Left lobe of liver (tissue), 2 donors: ENCODE results near the gene PCDHGA6. TPM values are rescaled to one million over a fixed set of nuclear protein-coding genes. Genes with fewer than 3 reads are reported as not detected.
"Not testable (repeated sequence)": the region's sequence is repeated elsewhere in the genome, so short reads cannot be mapped to it uniquely, and the experiment has no call there.

Experiments used
- ATAC-seq: fragments of 200-7000 bp; cut with Tn5 transposase; one replicate; pipeline ENCODE4 v1.9.1; 2020; ENCODE audit warnings: mild to moderate bottlenecking, moderate library complexity
- DNase-seq: peaks from one replicate; pipeline ENCODE4 v3.0.0-alpha.2; 2020; ENCODE audit warnings: low spot score
- total RNA-seq: library from RNA; stranded (reverse); gene quantifications from one replicate; pipeline ENCODE4 v1.2.1, GENCODE V29; 2021
- donor health status: DM: no; HTN: no; CAD: no; lungs with moderate emphysema.
- donor health status: DM: no; HTN: yes; CAD: no.

Gene PCDHGA6
- total RNA-seq, 1 donor from 2014 or later, result 0.68 TPM

DNA sequence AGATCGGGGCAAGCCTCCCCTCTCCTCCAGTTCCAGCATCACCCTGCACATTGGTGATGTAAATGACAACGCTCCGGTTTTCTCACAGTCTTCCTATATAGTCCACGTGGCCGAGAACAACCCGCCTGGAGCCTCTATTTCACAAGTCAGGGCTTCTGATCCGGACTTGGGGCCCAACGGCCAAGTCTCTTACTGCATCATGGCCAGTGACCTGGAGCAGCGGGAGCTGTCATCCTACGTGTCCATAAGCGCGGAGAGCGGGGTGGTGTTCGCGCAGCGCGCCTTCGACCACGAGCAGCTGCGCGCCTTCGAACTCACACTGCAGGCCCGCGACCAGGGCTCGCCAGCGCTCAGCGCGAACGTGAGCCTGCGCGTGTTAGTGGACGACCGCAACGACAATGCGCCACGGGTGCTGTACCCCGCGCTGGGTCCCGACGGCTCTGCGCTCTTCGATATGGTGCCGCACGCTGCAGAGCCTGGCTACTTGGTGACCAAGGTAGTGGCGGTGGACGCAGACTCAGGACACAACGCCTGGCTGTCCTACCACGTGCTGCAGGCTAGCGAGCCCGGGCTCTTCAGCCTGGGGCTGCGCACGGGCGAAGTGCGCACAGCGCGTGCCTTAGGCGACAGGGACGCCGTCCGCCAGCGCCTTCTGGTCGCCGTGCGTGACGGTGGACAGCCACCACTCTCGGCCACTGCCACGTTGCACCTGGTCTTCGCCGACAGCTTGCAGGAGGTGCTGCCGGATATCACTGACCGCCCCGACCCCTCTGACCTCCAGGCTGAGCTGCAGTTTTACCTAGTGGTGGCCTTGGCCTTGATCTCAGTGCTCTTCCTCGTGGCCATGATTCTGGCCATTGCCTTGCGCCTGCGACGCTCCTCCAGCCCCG, 15.7 kb downstream of the PCDHGA6 start:
- no peak for DNase-seq
- no peak for ATAC-seq

DNA sequence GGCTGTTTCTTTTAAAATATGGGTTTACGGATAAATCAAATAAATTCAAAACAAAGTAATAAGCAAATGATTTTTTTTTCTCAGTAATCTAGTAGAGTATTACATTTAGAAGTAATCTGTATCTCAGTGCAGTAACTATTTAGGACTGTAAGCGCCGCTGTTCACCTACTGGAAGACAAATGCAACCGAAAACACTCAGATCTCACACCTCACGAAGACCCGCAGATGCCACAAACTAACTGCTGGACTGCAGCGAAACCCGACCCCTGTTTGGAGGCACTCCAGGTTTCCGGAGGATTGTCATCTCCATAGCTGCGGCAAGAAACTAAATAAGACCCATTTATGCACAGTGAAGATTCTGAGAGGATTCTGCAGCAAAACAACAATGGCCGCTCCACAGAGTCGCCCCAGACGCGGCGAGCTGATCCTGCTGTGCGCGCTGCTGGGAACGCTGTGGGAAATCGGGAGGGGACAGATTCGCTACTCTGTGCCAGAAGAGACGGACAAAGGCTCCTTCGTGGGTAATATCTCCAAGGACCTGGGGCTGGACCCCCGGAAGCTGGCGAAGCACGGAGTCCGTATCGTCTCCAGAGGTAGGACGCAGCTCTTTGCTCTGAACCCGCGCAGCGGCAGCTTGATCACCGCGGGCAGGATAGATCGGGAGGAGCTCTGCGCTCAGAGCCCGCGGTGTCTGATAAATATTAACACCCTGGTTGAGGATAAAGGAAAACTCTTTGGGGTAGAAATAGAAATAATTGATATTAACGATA, 18.9 kb downstream of the PCDHGA6 start, which contains the start of gene PCDHGA8:
TSS of gene PCDHGA8 (plus strand) at position 205 of the 770 bp plus-strand sequence. CDS start at position 386, 181 bp downstream.
- DNase-seq, result no peak
- no peak for ATAC-seq

DNA sequence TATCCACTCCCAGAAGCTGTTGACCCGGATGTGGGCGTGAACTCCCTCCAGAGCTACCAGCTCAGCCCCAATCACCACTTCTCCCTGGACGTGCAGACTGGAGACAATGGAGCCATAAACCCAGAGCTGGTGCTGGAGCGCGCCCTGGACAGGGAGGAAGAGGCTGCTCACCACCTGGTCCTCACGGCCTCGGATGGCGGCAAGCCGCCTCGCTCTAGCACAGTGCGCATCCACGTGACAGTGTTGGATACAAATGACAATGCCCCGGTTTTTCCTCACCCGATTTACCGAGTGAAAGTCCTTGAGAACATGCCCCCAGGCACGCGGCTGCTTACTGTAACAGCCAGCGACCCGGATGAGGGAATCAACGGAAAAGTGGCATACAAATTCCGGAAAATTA, 19.6 kb downstream of the PCDHGA6 start:
- DNase-seq, result no peak
- ATAC-seq, result no peak

DNA sequence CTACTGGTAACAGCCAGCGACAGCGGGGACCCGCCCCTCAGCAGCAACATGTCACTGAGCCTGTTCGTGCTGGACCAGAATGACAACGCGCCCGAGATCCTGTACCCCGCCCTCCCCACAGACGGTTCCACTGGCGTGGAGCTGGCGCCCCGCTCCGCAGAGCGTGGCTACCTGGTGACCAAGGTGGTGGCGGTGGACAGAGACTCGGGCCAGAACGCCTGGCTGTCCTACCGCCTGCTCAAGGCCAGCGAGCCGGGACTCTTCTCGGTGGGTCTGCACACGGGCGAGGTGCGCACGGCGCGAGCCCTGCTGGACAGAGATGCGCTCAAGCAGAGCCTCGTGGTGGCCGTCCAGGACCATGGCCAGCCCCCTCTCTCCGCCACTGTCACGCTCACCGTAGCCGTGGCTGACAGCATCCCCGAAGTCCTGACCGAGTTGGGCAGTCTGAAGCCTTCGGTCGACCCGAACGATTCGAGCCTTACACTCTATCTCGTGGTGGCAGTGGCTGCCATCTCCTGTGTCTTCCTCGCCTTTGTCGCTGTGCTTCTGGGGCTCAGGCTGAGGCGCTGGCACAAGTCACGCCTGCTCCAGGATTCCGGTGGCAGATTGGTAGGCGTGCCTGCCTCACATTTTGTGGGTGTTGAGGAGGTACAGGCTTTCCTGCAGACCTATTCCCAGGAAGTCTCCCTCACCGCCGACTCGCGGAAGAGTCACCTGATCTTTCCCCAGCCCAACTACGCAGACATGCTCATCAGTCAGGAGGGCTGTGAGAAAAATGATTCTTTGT, 20.9 kb downstream of the PCDHGA6 start:
- not testable (repeated sequence) for DNase-seq, ATAC-seq

DNA sequence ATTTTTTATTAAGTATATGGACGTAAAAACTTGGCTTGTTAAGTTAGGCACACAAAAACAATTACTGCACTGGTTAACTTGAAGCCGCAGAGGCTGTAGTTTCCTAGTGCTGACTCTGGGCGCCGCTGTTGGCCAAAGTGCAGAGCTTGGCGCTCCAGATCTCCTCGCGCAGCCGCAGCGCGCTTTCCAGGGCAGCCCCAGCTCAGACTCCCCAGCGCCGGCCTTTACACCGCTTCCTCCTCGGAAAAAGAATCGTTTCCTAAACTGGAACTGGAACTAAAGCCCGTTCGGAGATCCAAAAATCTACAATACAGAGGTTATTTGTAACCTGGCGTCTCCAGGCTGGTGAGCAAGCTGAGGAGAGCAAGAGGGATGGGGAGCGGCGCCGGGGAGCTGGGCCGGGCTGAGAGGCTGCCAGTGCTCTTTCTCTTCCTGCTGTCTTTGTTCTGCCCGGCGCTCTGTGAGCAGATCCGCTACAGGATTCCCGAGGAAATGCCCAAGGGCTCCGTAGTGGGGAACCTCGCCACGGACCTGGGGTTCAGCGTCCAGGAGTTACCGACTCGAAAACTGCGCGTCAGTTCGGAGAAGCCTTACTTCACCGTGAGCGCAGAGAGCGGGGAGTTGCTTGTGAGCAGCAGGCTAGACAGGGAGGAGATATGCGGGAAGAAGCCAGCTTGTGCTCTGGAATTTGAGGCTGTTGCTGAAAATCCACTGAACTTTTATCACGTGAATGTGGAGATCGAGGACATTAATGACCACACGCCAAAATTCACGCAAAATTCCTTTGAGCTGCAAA, 24.3 kb downstream of the PCDHGA6 start, which contains the start of gene PCDHGB5:
TSS of gene PCDHGB5 (plus strand) at position 192 of the 796 bp plus-strand sequence. CDS start at position 373, 181 bp downstream.
- peak; percentile 99 for ATAC-seq
- peak; percentile 64 for DNase-seq

DNA sequence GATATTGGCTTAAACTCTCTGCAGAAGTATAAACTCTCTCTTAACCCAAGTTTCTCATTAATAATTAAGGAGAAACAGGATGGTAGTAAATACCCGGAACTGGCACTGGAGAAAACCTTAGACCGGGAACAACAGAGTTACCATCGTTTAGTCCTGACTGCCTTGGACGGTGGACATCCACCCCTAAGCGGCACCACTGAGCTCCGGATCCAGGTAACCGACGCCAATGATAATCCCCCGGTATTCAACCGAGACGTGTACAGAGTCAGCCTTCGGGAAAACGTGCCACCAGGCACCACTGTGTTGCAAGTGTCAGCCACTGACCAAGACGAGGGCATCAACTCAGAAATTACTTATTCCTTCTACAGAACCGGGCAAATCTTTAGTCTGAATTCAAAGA, 24.9 kb downstream of the PCDHGA6 start:
- DNase-seq (no peak), ATAC-seq (no peak)

DNA sequence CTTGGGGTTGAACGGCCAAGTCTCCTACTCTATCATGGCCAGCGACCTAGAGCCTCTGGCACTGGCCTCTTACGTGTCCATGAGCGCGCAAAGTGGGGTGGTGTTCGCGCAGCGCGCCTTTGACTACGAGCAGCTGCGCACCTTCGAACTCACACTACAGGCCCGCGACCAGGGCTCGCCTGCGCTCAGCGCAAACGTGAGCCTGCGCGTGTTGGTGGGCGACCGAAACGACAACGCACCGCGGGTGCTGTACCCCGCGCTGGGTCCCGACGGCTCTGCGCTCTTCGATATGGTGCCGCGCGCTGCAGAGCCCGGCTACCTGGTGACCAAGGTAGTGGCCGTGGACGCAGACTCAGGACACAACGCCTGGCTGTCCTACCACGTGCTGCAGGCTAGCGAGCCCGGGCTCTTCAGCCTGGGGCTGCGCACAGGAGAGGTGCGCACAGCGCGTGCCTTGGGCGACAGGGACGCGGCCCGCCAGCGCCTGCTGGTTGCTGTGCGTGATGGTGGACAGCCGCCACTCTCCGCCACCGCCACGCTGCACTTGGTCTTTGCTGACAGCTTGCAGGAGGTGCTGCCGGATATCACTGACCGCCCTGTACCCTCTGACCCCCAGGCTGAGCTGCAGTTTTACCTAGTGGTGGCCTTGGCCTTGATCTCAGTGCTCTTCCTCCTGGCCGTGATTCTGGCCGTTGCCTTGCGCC, 26.0 kb downstream of the PCDHGA6 start:
- DNase-seq (no peak), ATAC-seq (no peak)

DNA sequence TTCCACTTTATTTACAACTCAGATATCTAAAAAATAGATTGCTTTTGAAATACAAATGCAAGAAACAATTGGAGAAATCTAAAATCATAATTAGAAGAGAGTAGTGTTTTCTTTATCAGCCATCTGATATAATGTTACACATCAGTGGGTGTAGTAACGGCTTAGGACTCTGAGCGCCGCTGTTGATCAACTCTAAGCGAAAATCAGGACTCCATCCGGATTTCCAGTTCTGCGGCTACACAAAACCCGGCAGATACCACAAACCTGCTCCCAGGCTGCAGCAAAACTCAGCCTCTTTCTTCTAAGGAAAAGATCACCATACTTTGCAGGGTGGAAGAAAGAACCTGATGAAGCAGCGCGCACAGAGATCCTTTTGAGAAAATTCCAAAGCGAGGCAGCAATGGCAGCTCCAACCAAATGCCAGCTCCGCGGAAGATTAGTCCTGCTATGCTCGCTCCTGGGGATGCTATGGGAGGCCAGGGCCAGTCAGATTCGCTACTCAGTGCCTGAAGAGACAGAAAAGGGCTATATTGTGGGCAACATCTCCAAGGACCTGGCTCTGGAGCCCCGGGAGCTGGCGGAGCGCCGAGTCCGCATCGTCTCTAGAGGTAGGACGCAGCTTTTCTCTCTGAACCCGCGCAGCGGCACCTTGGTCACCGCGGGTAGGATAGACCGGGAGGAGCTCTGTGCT, 29.0 kb downstream of the PCDHGA6 start, which contains the start of gene PCDHGA9:
TSS of gene PCDHGA9 (plus strand) at position 226 of the 691 bp plus-strand sequence. CDS start at position 401, 175 bp downstream.
- ATAC-seq (peak; percentile 66), DNase-seq (no peak)

DNA sequence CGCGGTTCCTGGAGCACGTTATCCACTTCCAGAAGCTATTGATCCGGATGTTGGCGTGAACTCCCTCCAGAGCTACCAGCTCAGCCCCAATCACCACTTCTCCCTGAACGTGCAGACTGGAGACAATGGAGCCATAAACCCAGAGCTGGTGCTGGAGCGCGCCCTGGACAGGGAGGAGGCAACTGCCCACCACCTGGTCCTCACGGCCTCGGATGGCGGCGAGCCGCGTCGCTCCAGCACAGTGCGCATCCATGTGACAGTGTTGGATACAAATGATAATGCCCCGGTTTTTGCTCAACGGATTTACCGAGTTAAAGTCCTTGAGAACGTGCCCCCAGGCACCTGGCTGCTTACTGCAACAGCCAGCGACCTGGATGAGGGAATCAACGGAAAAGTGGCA, 29.7 kb downstream of the PCDHGA6 start:
- ATAC-seq (no peak), DNase-seq (no peak)

DNA sequence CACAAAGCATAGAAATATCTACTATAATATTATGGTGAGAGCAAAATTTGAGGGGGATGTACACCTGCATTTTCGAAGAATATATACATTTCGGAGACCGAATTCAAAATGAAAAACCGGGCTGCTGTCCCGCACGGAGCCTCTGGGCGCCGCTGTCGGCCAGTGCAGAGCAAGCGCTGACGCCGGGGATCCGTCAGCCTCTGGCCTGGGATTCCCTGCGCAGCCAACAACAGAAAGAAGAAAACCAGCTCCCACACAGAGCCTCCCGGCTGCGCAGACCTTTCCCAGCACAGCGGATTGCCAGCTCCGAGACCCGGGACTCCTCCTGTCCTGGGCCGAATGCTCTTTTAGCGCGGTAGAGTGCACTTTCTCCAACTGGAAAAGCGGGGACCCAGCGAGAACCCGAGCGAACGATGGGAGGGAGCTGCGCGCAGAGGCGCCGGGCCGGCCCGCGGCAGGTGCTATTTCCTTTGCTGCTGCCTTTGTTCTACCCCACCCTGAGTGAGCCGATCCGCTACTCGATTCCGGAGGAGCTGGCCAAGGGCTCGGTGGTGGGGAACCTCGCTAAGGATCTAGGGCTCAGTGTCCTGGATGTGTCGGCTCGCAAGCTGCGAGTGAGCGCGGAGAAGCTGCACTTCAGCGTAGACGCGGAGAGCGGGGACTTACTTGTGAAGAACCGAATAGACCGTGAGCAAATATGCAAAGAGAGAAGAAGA, 34.3 kb downstream of the PCDHGA6 start, which contains the start of gene PCDHGB6:
TSS of gene PCDHGB6 (plus strand) at position 232 of the 716 bp plus-strand sequence. CDS start at position 414, 182 bp downstream.
- peak; percentile 94 for ATAC-seq

DNA sequence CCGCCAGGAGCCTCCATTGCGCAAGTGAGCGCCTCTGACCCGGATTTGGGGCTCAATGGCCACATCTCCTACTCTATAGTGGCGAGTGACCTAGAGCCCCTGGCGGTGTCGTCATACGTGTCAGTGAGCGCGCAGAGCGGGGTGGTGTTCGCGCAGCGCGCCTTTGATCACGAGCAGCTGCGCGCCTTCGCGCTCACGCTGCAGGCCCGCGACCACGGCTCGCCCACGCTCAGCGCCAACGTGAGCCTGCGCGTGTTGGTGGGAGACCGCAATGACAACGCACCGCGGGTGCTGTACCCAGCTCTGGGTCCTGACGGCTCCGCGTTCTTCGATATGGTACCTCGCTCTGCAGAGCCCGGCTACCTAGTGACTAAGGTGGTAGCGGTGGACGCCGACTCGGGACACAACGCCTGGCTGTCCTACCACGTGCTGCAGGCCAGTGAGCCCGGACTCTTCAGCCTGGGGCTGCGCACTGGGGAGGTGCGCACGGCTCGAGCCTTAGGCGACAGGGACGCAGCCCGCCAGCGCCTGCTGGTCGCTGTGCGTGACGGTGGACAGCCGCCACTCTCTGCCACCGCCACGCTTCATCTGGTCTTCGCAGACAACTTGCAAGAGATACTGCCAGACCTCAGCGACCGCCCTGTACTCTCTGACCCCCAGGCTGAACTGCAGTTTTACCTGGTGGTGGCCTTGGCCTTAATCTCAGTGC, 36.1 kb downstream of the PCDHGA6 start:
- no peak for DNase-seq
- ATAC-seq, result no peak

More for the DNA sequence above, 34.3 kb downstream of the PCDHGA6 start, which contains the start of gene PCDHGB6:
- DNase-seq, result peak; percentile 60

DNA sequence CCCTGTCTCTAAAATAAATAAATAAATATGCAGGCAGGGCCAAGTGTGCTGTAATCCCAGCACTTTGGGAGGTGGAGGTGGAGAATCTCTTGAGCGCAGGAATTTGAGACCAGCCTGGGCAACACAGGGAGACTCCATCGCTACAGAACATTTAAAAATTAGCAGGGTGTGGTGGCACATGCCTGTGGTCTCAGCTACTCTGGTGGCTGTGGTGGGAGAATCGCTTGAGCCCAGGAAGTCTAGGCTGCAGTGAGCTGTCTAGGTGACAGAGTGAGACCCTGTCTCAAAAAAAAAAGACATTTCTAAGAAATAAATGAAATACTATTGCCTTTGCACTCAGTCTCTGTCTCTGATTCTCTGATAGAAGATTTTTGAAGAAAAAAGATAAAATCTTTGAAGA, 37.9 kb downstream of the PCDHGA6 start:
- no peak for DNase-seq
- ATAC-seq, result no peak

DNA sequence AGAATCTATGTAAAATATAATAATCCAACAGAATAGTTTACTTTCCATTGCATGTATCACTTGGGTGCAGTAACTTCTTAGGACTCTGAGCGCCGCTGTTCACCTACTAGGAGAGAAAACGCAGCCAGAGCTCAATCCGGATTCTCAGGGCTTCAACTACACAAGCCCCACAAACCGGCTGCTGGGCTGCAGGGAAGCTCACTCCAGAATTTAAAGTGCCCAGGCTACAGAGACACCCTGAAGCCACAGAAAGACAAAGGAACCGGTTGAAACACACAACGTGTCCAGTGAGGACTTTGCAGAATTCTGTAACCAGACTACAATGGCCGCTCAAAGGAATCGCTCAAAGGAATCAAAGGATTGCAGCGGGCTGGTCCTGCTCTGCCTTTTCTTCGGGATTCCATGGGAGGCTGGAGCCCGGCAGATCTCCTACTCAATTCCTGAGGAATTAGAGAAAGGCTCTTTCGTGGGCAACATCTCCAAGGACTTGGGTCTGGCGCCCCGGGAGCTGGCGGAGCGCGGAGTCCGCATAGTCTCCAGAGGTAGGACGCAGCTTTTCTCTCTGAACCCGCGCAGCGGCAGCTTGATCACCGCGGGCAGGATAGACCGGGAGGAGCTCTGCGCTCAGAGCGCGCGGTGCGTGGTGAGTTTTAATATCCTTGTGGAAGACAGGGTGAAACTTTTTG, 39.3 kb downstream of the PCDHGA6 start, which contains the start of gene PCDHGA10:
TSS of gene PCDHGA10 (plus strand) at position 134 of the 686 bp plus-strand sequence. CDS start at position 323, 189 bp downstream.
- DNase-seq (peak; percentile 62), ATAC-seq (peak; percentile 88)

DNA sequence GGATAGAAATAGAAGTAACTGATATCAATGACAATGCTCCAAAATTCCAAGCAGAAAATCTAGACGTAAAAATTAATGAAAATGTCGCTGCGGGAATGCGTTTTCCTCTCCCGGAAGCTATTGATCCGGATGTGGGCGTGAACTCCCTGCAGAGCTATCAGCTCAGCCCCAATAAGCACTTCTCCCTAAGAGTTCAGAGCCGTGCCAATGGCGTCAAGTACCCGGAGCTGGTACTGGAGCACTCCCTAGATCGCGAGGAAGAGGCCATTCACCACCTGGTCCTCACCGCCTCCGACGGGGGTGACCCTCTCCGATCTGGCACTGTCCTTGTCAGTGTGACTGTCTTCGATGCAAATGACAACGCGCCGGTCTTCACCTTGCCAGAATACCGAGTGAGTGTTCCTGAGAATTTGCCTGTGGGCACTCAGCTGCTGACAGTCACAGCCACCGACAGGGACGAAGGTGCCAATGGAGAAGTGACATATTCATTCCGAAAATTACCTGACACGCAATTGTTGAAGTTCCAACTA, 39.9 kb downstream of the PCDHGA6 start:
- peak; percentile 60 for ATAC-seq
- no peak for DNase-seq

DNA sequence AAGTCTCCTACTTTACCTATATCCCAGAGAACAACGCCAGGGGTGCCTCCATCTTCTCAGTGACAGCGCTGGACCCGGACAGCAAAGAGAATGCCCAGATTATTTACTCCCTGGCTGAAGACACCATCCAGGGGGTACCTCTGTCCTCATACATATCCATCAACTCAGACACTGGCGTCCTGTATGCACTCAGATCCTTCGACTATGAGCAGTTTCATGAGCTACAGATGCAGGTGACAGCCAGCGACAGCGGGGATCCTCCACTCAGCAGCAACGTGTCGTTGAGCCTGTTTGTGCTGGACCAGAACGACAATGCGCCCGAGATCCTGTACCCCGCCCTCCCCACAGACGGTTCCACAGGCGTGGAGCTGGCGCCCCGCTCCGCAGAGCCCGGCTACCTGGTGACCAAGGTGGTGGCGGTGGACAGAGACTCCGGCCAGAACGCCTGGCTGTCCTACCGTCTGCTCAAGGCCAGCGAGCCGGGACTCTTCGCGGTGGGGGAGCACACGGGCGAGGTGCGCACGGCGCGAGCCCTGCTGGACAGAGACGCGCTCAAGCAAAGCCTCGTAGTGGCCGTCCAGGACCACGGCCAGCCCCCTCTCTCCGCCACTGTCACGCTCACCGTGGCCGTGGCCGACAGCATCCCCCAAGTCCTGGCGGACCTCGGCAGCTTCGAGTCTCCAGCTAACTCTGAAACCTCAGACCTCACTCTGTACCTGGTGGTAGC, 41.0 kb downstream of the PCDHGA6 start:
- DNase-seq, result not testable (repeated sequence)

More for the DNA sequence above, 41.0 kb downstream of the PCDHGA6 start:
- not testable (repeated sequence) for ATAC-seq
